Measurements from ENCODE around the gene MIS18BP1. TPM values are rescaled to one million over a fixed set of nuclear protein-coding genes. Genes with fewer than 3 reads are reported as not detected.

The MIS18BP1 gene
- total RNA-seq, 1 experiment from 2014 or later: 54.4 TPM

DNA sequence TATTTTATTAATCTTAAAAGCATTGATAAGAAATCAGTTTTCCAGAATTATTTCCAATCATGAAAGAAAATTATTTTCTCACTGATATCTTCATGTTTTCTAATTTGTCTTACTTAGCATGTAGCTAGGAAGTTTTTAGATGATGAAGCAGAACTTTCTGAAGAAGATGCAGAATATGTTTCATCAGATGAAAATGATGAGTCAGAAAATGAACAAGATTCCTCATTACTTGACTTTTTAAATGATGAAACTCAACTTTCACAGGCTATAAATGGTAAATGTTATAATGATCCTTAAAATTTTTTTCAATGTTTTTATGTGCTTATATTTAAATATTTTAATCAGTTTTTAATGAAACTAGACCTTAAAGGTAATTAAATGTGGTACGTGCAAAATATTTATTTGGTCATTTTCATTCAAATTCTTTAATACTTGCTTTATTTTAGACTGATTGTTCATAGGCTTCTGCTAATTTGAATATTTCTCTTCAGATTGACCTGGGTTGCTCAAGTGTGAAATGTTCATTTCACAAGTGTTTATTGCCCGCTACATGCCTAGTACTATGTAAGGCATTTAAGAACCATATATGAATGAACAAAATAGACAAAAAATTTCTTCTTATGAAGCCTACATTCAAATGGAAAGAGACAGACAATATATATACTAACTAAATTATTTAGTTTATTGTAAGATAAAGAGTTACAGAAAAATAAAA is 67.7 kb downstream of the MIS18BP1 start:
- 0 out of 2 replicates have a peak, but pooled peaks cover 4% of the 10 kb centered on the region for H3K36me3 ChIP-seq (ENCODE audit: low read depth)
- H2AFZ ChIP-seq: no peak overlapping the region
- H3K27me3 ChIP-seq (ENCODE audit: insufficient read depth, low read depth): no peaks in the 10 kb centered on the region
- H3K4me1 ChIP-seq (replicated peaks; ENCODE audit: insufficient read depth): no peaks in the 10 kb centered on the region
- H3K9me2 ChIP-seq (ENCODE audit: insufficient read depth): no peaks in the 10 kb centered on the region
- TF ChIP-seq EZH2 (IDR thresholded peaks at IDR 0.05; ENCODE audit: low read depth): no peak
- TF ChIP-seq, protein P1, sequence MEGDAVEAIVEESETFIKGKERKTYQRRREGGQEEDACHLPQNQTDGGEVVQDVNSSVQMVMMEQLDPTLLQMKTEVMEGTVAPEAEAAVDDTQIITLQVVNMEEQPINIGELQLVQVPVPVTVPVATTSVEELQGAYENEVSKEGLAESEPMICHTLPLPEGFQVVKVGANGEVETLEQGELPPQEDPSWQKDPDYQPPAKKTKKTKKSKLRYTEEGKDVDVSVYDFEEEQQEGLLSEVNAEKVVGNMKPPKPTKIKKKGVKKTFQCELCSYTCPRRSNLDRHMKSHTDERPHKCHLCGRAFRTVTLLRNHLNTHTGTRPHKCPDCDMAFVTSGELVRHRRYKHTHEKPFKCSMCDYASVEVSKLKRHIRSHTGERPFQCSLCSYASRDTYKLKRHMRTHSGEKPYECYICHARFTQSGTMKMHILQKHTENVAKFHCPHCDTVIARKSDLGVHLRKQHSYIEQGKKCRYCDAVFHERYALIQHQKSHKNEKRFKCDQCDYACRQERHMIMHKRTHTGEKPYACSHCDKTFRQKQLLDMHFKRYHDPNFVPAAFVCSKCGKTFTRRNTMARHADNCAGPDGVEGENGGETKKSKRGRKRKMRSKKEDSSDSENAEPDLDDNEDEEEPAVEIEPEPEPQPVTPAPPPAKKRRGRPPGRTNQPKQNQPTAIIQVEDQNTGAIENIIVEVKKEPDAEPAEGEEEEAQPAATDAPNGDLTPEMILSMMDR (conservative IDR thresholded peaks at IDR 0.05): no peak
- H3K4me3 ChIP-seq: no peak overlapping the region
- H3K27ac ChIP-seq: no peak overlapping the region
- DNase-seq: no peak
- H3K79me2 ChIP-seq (ENCODE audit: low read depth): no peaks in the 10 kb centered on the region
- intact Hi-C loops (cut with micrococcal nuclease; ENCODE audit: unreplicated experiment): no loop called here
- H3K4me2 ChIP-seq: no peak overlapping the region
- H3F3A ChIP-seq (ENCODE audit: insufficient read depth, low read depth): no peaks in the 10 kb centered on the region
- ChIA-PET CTCF (no interaction called here), POLR2A (ENCODE audit: unreplicated experiment) (no interaction called here)
- no peaks in the 10 kb centered on the region for H3K9me3 ChIP-seq (ENCODE audit: insufficient read depth, low read depth)
- no TSS peak for BruUV-seq (replicated peaks)
- no peaks in the 10 kb centered on the region for H4K20me1 ChIP-seq (ENCODE audit: insufficient read depth)

GRCh38 chr14:45181806-45182205 is 71.2 kb downstream of the MIS18BP1 start:
- Histone ChIP-seq H3K27ac (no peak overlapping the region), H3K4me1 (replicated peaks; ENCODE audit: insufficient read depth) (no peaks in the 10 kb centered on the region), H3K27me3 (ENCODE audit: insufficient read depth, low read depth) (no peaks in the 10 kb centered on the region), H3F3A (ENCODE audit: insufficient read depth, low read depth) (no peaks in the 10 kb centered on the region), H3K9me3 (ENCODE audit: insufficient read depth, low read depth) (no peaks in the 10 kb centered on the region), H3K36me3 (ENCODE audit: low read depth) (0 out of 2 replicates have a peak, but pooled peaks cover 4% of the 10 kb centered on the region), H4K20me1 (ENCODE audit: insufficient read depth) (no peaks in the 10 kb centered on the region), H3K9me2 (ENCODE audit: insufficient read depth) (no peaks in the 10 kb centered on the region), H3K4me2 (no peak overlapping the region), H3K4me3 (no peak overlapping the region), H3K79me2 (ENCODE audit: low read depth) (no peaks in the 10 kb centered on the region), H2AFZ (no peak overlapping the region)
- TF ChIP-seq EZH2 (IDR thresholded peaks at IDR 0.05; ENCODE audit: low read depth): no peak
- TF ChIP-seq, protein P1 (conservative IDR thresholded peaks at IDR 0.05): no peak
- ChIA-PET CTCF (no interaction called here), POLR2A (ENCODE audit: unreplicated experiment) (no interaction called here)
- no peak for DNase-seq
- intact Hi-C loops (cut with micrococcal nuclease; ENCODE audit: unreplicated experiment): no loop called here
- BruUV-seq (replicated peaks): no TSS peak

- H2AFZ ChIP-seq: no peak overlapping the region
- POLR2A ChIA-PET (ENCODE audit: unreplicated experiment): no interaction called here
- TF ChIP-seq, protein P1 (conservative IDR thresholded peaks at IDR 0.05): no peak
- no peak for TF ChIP-seq EZH2 (IDR thresholded peaks at IDR 0.05; ENCODE audit: low read depth)
- H3K79me2 ChIP-seq (ENCODE audit: low read depth): no peaks in the 10 kb centered on the region
- no peaks in the 10 kb centered on the region for H3K27me3 ChIP-seq (ENCODE audit: insufficient read depth, low read depth)
- H3K4me2 ChIP-seq: no peak overlapping the region
- CTCF ChIA-PET: no interaction called here
- no TSS peak for BruUV-seq (replicated peaks)
- intact Hi-C loops (cut with micrococcal nuclease; ENCODE audit: unreplicated experiment): no loop called here
- no peak overlapping the region for H3K27ac ChIP-seq
- no peaks in the 10 kb centered on the region for H3K9me2 ChIP-seq (ENCODE audit: insufficient read depth)
- no peak for DNase-seq
- H3K36me3 ChIP-seq (ENCODE audit: low read depth): 0 out of 2 replicates have a peak, but pooled peaks cover 4% of the 10 kb centered on the region
- H4K20me1 ChIP-seq (ENCODE audit: insufficient read depth): no peaks in the 10 kb centered on the region
- H3K4me3 ChIP-seq: no peak overlapping the region
- H3F3A ChIP-seq (ENCODE audit: insufficient read depth, low read depth): no peaks in the 10 kb centered on the region
- no peaks in the 10 kb centered on the region for H3K4me1 ChIP-seq (replicated peaks; ENCODE audit: insufficient read depth)
- no peaks in the 10 kb centered on the region for H3K9me3 ChIP-seq (ENCODE audit: insufficient read depth, low read depth)
Measured at GRCh38 chr14:45181329-45181728, 71.7 kb downstream of the MIS18BP1 start.
